NCI-H524 treated with DMSO at 0.1 percent for 48 hours (cell line): ENCODE data around the gene DEGS2.

Source experiments
- DNase-seq: peaks from one replicate; lab custom pipeline; 2025; lab: John Stamatoyannopoulos, UW

DEGS2 gene

DNA sequence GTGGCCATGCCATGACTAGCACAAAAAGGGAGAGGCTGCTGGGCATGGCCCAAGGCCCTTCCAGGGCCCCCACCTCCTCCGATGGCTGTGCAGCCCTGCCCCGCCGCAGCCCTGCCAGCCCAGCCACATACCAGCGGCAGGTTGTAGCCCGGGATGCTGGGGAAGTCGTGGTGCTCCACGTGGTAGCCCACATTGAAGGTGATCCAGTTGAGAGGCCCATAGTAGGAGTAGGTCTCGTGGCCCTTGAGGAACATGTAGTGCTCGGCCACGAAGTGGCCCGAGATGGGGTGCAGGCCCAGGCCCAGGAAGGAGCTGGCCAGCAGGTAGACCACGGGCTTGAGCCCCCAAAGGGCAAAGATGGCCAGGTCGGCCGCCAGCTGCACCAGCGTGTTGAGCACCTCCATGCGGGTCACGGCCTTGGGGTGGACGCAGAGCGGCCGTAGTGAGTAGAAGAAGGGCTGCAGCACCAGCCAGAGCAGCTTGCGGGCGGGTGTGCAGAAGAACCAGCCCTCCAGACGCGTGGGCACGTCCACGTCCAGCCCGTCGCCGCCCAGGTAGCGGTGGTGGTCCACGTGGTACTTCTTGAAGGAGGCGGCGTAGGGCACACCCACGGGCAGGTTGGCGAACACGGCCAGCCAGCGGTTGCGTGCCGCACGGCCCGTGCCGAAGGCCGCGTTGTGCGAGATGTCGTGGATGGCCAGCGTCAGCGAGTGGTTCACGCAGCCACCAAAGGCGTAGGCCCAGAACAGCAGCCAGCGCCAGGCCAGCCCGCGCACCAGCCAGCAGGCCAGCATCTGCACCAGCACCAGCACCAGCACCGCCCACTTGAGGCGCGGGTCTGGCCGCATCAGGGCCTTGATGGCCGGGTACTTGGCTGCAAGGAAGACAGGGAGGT, 10.4 kb downstream of the DEGS2 start:
- DNase-seq: no peak

DNA sequence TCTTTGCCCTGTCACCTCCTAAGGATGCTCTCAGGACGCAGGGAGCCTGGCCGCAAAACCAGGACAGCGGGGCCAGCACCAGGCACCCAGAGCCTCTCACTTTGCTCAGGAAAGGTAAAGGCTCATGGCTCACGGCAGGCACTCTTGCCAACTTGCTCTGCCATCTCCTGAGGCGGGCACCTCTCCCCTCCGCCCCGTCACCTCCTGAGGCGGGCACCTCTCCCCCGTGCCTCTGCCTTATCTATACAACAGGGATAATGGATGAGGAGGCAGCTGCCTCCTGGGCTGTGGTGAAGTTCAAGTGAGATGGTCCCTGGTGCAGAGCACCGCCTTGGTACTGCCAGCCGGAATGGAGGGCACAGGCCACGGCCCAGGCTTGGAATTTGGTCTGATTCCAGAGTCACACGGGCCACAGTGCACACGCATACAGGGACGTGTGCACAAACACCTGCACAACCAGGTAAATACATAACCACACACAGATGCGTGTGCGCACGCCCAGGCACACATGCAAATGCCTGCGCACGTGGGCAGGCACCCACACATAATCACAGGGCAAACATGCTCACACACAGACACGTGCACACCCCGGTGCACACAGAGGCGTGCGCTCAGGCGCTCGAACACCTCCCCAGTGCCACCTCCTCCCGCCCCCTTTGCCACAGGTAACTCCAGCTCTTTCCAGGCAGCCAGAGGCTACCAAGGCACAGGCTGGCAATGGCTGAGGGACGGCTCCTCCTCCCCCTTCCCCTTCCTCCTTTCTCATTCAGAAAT, 11.6 kb downstream of the DEGS2 start:
- DNase-seq: no peak

DNA sequence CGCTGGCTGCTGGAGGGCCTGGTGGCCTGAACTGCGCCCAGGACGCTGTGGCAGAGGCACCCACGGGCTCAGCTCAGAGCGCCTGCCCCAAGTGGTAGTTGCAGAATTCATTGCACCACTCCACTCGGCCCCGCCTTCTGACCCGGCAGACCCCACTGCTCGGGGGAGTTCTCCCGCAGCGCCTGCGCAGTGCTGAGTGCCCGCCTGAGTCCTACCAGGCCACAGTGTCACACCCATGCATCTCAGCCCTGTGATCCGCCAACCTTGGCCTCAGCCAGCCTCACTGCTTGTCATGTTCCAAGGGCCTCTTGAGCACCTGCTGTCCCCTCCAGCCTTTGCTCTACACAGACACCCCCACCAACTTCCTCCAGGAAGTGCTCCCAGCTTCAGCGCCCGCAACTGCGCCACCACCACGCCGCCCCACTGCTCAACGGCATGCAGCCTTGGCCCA, 12.2 kb downstream of the DEGS2 start:
- DNase-seq: no peak

DNA sequence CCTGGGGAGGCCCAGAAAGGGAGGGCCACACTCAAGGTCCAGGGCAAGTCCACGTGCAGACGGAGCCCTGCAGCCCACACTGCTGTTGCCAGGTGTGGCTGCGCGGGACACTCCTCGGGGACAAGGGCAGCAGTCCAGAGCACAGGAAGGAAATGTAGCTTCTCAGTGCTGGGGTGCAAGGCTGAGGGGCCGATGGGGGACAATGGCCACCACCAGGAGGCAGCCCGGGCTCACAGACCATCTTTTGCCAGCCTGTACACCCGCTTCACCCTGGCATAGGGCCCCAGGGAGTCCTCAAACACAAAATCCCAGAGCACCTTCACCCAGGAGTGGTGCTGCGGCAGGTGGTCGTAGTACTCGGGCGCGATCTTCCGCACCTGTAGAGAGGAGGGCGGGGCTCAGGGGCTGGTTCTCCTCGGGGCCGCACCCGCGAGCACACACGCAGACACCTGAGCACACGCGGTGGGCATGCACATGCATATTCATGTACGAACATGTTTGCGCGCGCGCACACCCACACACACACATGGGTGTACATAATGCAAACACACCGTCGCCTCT, 12.8 kb downstream of the DEGS2 start:
- no peak for DNase-seq

DNA sequence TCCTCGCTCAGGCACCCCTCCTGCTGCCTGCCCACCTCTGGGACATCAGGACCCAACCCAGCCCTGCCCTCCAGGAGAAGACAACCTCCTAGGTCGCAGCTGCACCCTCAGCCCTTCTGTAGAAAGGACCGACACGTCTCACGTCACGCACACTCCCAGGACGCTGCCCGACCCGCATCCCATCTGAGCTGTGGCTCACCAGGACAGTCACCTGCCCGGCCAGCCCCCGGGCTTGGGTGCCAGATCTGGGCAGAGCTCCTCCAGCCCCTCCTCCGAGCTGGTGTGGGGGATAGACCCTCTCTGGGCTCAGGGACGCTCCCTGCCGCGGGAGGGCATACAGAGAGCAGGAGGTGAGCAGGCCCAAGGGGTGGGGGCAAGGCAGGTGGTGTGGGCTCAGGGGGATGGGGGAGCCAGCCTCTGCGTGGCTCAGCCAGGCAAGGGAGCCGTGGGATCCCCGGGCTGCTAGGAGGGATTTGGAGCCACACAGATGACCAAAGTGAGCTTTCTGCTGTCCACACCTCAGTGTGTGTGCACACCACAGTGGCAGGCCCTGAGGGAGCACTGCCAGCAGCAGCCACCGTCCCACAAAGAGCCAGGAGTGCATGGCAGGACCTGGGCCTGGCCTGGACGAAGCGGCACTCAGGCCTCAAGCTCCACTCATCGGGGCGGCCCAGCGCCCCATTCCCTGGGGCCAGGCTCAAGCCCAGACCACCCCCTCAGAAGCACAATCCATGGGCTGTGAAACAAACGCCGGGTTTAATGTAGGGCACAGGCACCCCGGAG, 13.6 kb downstream of the DEGS2 start:
- no peak for DNase-seq

DNA sequence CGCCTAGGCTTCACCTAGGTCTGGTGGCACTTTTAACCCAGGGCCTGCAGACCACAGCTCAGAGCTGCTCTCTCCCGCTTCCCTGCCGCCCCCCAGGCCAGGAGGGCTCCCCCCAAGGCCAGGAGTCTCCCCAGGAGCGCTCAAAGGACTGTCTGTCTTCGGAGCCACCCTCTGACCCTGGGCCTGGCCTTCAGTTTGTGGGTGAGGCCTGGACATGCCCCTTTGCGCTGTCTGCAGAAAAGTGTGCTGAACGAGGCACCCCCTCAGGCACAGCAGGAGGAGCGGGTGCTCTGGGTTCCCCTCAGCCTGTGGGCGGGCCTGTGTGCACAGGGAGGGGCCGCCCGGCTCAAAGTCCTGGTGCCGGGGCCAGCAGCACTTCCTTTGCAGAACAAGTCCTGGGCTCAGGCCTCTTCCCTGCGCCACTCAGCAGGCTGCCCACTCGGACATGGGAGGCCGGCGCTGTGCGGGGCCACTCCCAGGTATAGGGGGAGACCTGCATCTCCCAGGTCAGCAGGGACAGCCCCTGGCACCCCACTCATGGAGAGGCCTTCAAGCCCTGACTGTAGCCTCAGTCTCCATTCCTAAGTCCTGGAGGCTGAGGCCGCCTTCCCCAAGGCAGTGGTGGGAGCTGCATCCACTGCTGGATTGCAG, 14.3 kb downstream of the DEGS2 start:
- DNase-seq: no peak

DNA sequence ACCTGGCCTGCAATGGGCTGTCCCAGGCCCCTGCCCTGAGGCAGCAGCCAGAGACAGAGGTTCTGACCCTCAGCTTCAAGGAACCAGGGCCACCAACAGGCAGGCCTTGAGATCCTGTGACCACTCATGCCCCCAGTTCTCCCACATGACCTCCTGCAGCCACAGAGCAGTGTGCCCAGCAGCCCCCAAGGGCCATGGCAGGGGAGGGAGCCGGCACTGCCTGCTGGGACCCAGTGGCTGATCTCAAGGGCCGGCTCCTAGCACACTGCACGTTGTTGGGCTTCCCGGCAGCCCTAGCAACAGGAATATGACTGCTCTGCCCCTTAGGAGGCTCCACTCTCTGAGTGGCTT, 14.8 kb downstream of the DEGS2 start:
- DNase-seq: no peak

DNA sequence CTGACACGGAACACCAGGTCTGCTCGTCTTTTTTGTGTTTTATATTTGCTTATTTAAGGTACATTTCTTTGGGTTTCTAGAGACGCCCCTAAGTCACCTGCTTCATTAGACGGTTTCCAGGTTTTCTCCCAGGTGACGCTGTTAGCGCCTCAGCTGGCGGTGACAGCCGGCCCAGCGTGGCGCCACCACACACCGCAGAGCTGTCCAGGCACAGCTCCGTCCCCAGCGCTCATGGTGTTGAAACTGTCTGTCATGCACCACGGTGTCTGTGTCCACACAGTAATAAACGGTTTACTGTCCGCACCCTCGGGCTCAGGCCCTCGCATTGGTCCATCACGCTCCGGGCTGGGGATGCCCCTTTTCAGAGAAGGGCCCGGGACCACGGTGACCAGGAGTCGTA, 15.5 kb downstream of the DEGS2 start:
- no peak for DNase-seq

DNA sequence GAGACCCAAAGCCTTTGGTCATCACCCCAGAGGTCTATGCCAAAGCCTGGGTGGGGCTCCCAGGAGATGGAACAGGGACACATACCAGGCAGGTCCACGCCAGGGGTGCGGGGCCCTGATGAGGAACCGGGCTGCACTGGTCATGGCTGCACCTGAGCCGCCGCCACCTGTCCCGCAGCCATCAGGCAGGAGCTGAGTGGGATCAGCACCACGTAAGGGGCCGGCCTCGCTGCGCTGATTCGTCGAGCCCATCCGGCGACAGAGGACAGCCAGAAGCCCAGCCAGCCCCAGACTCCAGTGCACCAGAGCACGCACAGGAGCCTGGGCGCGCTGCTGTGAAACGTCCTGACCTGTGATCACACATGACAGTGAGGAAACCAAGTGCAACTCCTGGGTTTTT, 15.9 kb downstream of the DEGS2 start:
- DNase-seq: no peak

DNA sequence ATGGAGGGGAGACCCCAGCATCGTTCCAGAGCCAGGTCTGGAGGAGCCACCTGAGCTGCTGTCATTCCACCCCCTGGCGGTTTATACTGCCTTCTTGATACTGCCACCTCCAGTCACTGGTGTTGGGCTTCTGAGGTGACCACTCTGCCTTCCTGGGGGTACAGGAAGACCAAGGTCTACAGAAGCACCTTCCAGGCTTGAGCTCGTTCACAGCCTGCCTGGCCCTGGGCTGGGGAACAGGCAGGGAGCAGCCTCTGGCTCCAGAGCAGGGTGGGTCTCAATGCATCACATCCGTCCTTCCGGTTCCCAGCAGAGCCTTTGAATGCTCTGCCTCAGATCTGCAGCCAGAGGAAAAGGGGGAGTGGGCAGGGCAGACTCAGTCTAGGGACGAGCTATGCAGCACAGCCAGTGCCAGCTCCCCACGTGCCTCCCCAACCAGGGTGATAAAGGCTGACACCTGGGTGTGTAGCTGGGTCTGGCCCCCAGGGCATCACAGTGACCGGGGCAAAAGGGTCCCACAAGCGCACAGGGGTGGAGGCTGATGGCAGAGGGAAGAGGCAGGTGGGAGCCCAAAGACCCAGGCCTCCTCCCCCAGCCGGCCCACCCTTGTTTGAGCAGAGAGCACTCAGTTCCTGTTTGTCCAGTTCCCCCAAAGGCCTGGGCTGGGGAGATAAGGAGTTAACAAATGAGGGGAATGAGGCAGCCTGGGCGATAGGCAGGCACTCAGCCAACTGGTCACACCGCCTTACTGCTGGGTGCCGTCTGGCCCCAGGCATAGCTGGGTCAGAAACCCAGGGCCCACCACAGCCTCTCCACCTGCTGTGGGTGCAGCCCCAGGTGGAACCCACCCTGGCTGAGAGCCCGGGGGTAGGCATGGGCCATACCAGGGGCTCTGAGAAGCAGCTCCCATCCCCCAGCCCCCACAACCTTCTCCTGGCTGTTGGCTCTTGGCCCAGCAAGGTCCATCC, 17.1 kb downstream of the DEGS2 start:
- no peak for DNase-seq

DNA sequence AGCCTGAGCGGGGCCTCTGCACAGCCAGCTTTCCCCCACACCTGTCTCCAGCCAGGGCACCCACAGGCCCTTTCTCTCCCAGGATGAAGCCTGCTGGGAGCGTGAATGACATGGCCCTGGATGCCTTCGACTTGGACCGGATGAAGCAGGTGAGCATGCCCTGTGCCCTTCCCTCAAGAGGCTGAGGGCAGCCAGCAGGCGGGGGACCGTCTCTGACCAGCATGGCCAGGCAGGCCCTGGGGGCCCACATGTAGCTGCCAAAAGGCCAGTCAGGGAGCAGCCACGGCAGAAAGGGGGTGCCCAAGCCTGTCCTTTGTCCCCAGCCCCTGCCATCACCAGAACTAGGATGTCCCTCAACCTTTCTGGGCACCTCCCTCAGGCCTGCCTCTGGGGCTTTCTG, 18.3 kb downstream of the DEGS2 start:
- no peak for DNase-seq

DNA sequence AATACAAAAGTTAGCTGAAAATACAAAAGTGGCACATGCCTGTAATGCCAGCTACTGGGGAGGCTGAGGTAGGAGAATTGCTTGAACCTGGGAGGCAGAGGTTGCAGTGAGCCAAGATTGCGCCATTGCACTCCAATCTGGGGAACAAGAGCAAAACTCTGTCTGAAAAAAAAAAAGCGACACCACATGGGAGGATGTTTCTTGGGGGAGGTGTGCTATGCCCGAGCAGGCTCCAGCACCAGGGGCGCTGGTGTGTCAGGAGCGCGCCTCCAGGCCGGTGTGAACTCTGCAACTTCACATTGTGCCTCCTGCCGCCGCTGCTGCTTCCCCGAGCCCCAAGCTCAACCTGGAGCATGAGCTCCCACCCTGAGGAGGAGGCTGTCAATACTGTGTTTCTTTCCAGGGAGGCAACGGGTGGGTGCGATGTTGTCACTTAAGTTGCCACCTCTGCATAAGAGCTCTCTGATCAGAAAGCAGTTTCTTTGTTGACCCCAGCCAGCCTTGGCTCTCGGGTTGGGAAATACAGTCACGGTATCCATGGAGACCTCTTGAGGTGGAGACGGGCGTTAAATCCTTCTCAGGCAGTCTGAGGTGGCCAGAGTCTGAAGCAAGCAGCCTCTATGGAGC, 18.9 kb downstream of the DEGS2 start:
- no peak for DNase-seq

DNA sequence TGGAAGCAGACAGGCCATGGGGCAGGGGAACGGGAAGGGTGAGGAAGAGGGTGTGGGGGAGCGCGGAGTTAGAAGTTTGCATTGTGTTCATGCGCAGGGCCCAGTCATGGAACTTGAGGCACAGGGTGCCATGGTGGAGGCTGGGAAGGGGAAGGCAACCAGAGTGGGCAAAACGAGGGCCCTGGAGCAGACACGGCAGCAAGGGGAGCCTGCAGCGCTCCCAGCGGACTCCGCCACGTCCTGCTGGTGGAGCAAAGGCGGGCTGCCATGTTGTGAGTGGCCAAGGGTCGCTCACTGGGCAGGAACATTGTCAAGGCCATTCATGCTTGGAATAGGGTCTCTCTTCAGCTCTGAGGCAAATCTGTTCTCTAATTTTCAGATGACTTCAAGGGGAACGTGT, 20.5 kb downstream of the DEGS2 start:
- DNase-seq: no peak

DNA sequence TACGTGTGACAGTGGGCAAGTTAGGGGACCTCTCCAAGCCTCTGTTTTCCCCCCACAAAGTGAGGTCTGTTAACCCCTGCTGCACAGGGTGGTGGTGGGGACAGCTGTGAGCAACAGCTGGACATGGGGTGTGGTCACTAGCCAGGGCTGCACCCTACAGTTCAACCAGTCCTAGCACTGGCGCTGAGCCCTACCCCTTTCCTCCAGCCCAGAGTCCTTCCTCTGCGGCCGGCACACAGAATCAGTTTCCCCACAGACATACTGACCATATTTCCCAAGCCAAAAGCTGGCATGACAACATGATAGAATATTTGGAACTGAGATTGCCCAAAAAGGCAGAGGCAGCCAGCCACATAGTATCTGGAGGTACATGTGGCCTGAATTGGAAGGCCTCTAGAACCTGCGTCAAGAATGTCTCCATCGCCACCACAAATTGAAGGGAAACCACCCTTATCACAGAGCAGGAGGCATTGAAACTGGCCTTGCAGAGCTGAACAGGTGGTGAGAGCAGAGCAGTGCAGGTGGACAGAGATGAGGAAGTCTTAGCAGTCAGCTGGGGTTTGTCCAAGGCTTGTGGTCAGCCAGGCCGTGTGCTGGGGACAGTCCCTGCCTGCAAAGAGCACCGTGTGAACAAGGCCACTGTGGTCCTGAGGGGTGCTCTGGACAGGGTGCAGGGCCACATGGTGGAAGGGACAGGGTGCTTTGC, 21.2 kb downstream of the DEGS2 start:
- DNase-seq: no peak

DNA sequence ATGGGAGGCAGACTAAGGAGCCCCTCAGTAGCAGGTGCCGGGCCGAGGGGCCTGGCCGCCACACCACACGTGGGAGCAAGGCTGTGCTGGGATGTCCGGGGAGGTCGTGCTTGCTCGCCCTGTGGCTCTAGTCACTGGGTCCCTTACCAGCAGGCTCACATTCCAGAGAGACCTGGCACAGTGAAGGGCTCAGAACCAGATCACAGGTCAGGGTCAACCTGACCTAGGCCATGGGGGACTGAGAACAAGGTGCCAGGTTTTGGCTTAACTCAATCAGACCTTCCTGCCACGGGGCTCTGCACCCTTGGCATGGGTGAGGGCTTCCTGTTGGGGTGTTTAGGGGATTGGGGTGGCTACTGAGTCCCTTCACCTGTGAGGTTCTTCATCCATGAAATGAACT, 22.3 kb downstream of the DEGS2 start:
- DNase-seq: no peak

DNA sequence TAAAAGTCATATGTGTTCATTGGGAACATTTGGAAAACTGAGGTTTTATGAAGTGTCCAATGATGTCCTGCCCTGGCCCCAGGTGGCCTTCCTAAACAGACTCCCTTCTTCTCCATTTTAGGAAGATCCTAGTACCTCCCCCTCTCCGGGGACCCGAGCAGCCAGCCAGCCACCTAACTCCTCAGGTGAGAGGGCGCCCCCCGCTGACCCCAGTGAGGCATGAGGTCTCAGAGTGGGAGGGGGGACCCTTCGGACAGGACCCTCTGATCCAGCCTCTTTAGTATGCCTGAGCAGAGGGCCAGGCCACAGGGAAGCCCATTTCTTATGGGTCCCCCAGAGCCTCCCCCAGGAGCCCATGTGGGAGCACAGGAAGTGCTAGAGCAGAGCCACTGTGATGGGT, 23.7 kb downstream of the DEGS2 start:
- DNase-seq: no peak

DNA sequence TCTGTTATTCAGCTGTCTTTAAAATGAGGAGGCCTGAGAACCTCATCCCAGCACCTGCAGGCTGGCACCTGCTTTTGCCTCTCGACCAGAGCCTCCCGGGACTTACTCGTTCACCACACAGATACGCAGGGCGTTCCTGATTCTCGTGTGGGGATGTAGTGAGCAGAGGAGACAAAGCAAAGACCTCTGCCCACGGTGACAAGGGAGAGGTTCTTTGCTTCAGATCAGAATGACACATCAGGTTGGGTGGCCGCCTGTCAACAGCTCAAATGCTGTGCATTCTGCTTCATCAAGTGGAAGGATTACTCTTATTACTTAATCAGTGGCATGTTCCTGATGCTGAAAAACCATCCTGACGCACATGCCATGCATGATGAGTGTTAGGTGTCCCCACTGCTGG, 24.4 kb downstream of the DEGS2 start:
- no peak for DNase-seq

DNA sequence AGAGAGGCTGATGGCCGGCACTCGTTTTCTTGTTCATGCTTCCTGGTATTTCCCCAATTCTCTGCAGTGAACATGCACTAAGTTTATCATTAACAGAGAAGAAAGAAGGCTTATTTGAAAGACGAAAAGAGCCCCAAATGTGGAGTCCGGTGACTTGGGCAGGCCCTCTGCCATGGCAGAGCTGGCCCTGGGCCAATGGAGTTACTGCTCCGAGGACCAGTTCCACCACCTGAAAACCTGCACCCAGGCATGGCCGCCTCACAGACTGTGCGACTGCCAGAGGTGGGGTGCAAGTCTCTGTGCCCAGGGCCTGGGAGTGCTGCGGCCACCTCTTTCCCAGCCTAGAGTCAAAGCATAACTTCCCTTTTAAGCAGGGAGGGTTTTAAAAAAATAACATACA, 24.9 kb downstream of the DEGS2 start:
- no peak for DNase-seq

DNA sequence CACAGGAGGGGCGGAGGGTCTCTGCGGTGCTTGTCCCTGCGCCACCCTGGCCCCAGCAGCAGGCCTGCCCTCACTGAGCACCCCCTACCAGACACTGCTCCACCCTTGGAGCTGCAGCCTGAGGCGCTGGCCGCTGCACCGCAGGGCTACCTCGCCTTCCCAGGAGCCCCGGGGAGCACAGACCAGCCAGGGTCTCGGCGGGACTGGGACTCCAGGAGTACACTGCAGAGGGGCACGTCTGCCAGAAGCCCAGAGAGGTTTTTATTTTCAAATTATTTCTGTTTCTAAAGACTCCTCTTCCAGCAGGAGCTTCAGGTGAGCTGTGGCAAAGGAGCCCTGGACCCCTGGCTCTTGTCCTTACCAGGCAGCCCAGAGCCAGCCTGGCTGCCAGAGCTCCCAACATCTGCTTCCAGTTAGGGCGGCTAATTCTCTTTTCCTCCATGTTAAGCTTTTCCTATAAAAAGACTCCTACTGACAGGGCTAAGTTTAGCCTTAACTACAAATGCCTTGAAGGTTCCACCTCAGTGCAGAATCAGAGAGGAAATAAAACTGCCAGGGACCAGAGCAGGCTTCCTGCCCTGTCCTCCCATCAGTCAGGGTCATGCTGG, 26.4 kb downstream of the DEGS2 start:
- DNase-seq: no peak
